HG02798 (cell line): Measurements from ENCODE around the gene ALKBH7.
A peak's percentile ranks its signal among the peaks of the same experiment; 100 is the strongest.

Source experiments
- ATAC-seq: cut with Tn5 transposase; IDR thresholded peaks from one replicate; pipeline ENCODE4 v1.9.1; 2021; ENCODE audit warnings: mild to moderate bottlenecking; ENCODE audit not compliant: unreplicated experiment, poor library complexity

Gene ALKBH7

DNA sequence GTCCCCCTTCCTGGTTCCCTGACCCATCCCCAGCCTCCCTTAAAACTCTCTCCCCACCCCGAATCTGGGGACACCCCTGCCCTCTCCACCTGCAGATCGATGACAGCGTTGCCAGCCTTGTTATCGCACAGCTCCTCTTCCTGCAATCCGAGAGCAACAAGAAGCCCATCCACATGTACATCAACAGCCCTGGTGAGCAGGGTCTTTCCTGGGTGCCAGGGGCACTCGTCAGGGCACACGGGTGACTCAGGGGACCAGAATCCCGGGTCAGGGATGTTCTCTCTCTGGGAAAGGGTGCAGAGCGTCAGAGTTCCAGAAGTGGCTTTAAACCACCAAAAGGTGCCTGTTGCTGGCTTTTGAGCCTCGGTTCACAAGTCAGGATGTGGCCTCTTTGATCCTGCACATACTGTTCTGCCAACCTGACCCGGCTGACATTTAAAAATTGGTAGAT lies 10.2 kb upstream of the ALKBH7 start:
- no peak for ATAC-seq

DNA sequence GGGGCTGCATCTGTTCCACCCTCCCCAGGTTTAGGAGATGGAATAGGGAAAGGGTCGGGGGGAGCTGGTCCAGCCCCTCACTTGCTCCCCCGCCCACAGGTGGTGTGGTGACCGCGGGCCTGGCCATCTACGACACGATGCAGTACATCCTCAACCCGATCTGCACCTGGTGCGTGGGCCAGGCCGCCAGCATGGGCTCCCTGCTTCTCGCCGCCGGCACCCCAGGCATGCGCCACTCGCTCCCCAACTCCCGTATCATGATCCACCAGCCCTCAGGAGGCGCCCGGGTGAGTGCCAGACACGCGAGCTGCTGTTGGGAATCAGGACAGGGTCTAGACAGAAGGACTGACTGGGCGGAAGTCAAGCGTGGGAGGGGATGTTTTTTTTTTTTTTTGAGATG lies 8.2 kb upstream of the ALKBH7 start:
- no peak for ATAC-seq

DNA sequence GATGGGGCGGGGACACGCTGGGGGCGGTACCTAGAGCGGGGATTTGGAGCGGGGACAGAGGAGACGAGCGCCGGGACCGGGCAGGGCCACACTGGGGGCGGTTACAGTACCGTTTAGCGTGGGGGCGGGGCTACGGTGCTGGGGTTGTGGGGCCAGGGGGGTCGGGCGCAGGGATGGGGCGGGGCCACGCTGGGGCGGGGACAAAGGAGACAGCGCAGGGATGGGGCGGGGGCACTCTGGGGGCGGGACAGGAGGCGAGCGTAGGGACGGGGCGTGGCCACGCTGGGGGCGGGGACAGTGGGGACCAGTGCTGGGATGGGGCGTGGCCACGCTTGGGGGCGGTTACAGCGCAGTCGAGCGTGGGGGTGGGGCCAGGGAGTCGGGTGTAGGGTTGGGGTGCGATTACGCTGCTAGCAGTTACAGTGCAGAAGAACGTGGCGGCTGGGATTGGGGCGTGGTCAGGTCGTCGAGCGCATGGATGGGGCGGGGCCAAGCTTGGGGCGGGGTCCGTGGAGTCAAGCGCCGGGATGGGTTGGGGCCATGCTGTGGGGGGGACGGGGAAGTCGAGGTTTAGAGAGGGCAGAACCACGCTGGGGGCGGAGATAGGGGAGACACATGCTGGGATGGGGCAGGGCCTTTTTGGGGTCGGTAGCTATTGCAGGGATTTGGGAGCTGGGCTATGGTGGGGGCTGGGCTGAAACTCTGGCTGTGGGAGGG lies 660 bp downstream of the ALKBH7 start:
- ATAC-seq = peak; percentile 68

DNA sequence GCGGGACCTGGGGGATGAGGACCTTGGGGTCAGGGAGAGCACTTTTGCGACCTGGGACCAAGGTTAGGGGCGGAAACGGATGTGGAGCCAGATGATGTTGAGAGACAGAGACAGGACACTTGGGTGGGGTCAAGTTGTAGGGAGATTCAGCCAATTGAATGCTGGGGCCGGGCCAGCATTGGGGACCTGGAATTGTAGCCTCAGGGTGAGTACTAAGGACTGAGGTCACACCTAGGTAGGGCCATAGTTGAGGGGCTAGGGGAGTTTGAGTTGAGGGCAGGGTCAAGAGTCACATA lies 1.2 kb downstream of the ALKBH7 start:
- ATAC-seq = no peak

DNA sequence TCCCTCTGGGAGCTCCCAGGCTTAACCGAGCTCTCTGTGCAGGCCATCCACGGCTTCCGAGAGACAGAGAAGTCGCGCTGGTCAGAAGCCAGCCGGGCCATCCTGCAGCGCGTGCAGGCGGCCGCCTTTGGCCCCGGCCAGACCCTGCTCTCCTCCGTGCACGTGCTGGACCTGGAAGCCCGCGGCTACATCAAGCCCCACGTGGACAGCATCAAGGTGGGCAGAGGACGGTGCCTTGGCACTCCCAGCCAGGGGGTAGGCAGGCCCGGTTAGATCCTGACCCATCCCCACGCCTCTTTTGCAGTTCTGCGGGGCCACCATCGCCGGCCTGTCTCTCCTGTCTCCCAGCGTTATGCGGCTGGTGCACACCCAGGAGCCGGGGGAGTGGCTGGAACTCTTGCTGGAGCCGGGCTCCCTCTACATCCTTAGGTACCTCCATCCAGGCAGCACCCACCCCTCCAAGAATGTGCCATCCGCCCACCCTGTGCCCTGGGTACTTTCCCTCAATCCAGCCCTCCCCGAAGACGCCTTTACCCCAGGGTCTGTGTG lies 1.6 kb downstream of the ALKBH7 start:
- ATAC-seq = no peak

DNA sequence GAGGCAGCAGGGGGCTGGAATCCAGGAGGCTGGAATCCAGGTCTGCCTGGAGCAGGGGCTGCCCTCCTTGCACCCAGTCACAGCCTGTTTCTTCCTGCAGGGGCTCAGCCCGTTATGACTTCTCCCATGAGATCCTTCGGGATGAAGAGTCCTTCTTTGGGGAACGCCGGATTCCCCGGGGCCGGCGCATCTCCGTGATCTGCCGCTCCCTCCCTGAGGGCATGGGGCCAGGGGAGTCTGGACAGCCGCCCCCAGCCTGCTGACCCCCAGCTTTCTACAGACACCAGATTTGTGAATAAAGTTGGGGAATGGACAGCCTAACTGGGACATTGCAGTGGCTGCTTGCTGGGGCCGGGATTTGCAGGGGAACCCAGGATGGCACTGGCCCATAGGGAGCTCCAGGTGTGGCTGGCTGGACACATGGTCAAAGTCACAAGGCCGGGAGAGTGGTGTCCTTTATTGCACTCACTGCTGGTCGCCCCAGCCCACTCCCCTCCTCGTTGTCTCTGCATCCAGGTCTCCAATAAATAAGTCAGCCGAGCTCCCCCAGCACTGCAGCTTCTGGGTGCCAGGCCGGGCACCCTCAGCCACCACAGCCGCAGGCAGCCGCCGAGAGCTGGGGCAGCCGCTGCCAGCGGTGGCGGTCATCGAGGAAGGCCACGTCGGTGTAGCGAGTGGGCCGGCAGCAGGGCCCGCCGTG lies 2.3 kb downstream of the ALKBH7 start:
- no peak for ATAC-seq

DNA sequence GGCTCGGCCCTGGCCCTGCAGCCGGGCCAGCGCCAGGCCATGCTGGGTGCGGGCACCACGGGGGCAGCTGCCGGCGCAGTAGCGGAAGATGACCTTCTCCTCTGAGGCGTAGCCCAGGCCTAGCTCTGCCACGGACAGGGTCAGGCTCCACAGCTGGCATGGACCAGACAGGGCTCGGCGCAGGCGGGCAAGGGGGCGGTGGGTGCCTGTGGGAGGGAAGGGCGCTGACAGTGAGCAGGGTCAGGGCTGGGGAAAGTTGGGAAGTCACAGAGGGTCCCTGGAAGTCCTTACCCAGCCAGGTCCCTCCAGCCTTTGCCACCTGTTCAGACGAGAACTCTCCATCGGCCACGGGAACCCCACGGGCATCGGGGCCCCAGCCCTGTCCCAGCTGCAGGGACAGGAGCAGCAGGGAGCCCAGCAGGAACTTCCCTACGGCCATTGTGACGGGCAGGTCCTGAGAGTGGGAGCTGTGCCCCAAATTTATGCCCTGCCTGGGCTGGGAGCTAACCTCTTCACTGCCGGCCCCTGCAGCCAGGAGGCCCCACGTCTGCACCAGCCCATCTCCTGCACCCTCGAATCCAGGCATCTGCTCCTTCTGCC lies 2.9 kb downstream of the ALKBH7 start, which contains the start of gene PSPN:
Gene PSPN, minus strand, starts transcription at position 523 of the 600 bp plus-strand sequence. Its CDS starts 84 bp downstream, at position 439.
- no peak for ATAC-seq

DNA sequence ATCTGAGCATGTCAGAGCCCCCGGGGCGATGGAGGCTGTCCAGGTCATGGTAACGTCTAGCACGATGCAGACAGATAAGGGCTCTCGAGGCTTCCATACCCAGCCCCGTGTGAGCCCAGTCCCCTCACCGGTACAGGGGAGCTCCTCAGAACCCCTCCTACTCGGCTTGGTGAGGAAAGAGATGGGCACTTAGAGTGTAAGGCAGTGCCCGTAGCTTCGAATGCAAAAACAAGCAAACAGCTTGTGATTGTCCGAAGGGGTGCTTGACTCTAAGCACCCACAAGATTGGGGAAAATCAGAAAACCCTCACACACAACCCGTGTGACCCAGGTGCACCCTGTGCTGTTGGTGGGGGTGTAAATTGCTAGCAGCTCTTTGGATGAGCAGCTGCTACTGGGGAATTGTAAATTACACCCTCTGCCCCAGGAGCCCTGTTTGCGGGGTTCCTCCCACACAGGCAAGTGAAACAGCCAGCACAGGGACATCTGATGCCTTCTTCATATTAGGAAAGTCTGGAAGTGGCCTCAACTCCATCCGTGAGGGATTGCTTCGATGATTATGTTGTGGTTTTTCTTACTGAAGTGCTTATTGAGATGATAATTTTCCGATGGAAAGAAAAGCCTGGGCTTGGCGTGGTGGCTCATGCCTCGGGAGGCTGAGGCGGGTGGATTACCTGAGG lies 4.1 kb downstream of the ALKBH7 start:
- no peak for ATAC-seq

DNA sequence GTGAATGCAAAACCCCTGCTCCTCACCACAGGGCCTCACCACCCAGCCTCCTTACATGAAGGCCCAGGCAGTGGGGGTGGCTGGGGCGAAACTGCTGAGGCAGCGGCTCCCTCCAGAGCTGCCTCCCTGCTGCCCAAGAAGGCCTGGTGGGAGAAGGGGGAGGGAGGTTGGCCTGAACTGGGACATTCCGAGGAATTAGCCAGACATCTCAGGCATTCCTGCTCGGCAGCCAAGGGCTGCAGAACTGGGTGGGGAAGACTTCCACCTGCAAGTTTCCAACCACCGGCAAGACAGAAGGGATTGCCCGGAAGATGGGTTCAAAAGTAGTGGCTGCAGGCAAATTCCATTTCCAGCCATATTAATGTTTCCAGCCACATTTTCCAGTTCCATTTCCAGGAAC lies 5.4 kb downstream of the ALKBH7 start:
- ATAC-seq = no peak

DNA sequence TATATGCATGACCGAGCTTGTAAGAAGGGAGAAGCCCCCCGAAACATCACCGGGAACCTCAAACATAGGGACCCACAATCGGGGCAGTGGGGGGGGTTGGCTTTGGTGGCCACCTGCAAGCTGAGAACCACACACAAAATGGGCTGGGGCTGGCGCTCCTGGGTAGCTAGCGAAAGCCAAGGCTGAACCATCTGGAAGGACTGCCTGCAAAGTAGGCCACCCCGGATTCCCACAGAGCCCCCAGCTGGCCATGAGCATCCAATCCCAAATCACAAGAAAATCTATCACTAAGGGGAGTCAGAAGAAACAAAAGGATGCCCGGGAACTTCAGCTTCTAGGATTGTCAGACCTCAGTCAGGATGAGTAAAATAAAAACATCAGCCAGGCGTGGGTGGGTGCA lies 5.9 kb downstream of the ALKBH7 start:
- ATAC-seq = no peak

DNA sequence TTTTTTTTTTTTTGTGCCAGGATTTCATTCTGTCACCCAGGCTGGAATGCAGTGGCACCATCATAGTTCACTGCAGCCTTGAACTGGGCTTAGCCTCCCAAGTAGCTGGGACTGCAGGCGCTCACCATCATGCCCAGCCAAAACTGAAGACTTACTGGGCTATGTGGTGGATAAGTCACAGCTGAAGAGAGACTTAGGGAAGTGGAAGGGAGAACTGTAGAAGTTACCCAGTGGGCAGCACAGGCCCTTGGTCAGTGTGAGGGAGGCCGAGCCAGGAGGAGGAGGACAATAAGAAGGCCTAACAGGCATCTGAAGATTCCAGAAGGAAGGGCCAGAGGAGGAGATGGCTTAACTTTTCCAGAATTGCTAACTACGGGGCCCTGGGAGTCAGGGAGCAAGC lies 7.2 kb downstream of the ALKBH7 start:
- ATAC-seq = no peak

DNA sequence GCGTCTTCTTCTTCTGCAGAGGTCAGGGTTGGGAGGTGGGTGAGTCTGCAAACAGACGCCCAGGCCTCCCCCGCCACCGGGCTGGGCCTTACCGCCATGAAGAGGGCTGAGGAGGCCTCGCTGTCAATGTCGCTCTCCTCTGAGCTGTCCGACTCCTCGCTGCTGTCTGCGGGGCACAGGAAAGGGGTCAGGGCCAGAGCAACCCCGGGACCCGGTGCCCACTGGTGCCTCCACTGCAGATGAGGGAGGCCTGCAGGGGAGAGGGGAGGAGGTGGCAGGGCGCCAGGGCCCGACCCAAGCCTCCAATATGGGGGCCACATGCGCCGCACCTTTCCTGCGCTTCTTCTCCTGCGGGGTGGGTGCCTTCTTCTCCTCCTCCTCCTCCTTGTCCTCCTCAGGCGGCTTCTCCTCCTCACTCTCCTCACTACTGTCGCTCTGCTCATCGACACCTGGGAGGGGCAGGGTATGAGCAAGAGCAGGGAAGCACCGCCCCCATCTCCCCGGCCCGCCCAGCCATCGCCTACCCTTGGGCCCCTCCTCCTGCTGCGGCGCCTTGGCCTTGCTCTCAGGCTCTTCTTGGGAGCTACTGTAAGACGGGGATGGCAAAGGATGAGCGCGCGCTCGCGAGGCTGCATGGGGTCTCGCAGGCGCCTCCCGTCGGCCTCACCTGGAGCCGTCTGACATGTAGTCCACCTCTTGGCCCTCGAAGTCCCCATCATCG lies 8.6 kb downstream of the ALKBH7 start:
- ATAC-seq = no peak

DNA sequence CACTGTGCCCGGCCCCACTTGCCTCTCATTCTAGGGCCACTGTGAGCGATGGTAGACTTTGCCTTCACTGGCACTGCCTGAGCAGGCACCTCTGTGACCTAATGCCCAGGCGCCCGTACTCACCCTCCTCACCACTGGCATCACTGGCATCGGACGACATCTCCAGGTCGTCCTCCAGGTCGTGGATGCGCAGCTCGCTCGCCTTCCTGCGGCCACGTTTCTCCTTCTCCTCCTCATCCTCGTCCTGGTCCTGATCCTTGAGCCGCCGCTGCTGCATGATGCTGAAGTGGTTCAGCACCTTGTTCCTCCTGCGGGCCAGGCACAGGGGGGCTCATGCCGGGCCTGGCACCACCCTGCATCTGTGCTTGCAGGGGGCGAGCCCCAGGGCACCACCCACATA lies 10.6 kb downstream of the ALKBH7 start:
- no peak for ATAC-seq

DNA sequence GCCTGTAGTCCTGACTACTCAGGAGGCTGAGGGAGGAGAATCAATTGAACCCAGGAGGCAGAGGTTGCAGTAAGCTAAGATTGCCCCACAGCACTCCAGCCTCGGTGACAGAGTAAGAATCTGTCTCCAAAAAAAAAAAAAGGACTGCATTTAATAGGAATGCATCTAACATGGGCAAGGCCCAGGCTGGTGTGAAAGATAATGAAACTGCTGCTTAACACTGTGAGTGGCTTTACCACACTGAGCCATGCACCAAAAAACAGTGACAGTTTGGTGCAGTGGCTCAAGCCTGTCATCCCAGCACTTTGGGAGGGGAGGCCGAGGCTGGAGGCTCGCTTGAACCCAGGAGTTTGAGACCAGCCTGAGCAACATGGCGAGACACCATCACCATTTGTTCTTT lies 11.8 kb downstream of the ALKBH7 start:
- no peak for ATAC-seq

DNA sequence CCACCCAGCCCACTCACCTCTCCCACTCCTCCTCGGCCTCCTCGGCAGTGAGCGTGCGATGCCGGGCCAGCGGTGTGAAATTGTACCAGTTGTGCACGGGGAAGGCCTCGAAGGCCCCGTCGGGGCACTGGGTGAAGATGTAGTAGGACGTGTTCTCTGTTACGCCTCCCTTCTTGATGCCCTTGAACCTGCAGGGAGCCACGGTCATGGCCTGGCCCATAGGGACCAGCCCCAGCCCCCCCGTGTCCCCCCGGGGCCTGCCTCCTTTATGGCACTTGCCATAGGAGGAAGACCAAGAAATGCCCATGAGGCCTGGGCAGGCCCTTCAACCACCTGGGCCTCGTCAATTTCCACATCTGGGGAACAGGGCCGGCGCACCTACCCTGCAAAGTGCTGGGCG lies 14.8 kb downstream of the ALKBH7 start:
- ATAC-seq = no peak

DNA sequence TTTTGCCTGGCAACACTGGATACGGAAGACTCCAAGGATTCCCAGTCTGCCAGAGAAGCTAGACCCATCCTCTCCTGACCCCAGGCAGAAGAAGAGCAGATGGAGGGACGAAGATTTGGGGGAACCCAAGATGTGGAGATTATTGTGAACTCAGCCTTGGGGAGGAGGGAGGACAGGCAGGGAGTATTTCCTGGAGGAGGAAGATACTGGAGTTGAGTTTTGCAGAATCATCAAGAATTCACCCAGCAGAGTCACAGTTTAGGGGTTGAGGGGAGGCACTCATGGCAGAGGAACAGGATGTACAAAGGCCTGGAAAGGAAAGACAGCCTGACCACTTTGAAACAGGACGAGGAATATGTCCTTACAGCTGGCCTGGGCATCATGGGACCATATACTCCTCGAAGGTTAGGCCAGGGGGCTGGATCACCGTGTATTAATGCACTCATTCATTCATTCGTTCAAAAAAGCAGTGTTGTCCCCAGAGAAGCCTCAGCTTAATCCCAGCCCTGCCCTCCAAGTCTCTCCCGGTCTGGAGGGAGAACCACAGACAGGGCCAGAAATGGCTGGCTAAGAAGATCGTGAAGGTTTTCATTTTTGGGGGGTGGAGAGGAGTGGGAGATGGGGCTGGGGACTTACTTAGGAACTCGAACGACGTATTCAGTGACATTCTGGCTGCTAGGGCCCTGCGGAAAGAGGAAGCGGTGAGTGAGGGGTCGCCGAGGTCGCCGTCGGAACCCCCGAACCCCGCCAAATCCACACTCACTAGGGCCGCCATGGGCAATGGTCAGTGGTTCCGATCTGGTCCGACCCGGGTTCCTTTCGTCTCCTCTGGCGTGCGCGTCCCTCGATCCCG lies 19.9 kb downstream of the ALKBH7 start:
- no peak for ATAC-seq

DNA sequence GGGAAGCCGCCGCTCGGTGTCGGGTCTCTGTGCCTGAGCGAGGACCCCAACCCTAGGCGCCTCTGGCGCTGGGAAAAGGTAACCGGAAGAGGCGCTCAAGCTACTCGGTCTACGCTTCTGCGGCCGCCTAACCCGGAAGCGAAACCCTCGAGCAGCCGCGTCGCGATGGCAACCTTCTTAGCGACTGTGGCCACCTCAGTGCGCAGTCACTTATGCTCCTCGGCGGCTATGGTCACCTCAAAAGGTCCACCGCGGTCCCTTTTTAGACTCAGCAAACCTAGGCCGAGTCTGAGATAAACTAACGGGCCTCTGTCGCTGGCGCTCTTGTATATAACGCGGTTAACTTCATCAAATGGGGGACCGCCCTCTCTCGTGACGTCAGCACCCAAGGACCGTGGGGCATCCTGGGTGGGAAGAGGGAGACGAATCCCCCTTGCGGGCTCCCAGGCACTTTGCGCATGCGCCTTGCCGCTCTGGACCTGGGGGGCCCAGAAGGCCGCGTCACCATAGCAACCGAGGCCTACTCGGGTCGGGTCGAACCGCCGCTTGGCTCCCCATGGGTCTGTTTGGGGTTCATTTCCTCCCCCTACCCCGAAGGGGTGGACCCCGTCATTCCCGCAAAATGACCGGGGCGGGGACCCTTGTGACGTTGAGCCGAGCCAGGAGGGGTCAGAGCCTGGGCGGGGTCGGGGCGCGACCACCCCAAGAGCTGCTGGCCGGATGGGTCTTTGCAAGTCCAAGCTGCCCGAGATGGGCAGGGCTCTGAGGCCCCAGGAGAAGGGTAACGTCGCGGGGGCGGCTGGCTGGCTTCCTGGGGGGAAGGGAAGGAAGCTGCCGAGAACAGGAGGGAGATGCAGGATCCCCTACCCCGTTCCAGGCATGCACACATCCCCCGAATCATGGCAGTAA lies 20.7 kb downstream of the ALKBH7 start, which contains the start of gene GTF2F1:
Gene GTF2F1, minus strand, starts transcription at position 91 of the 909 bp plus-strand sequence. CDS start 169 bp downstream, outside the sequence.
- ATAC-seq = peak; percentile 88

DNA sequence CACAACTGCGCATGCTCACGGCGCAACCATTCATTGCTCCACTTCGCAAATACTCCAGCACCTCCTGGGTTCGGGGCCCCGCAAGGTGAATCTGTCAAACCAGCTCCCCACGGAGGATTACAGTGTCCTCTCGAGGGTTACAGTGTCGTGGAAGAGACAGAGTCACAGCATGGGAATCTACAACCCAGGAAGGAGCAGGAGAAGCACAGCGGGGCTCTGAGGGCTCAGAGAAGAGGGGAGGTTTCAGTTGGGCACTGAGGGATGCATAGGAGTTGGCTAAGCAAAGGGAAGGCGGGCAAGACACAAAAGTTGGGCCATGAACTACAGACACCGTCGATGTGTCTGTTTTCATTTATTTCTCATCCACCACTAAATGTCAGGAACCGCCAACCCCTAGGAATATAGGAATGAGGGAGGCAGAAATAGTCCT lies 21.4 kb downstream of the ALKBH7 start:
- ATAC-seq = no peak
